ENCODE measurements around the gene GART. TPM values are rescaled to one million over a fixed set of nuclear protein-coding genes. Genes with fewer than 3 reads are reported as not detected.
A peak's percentile ranks its signal among the peaks of the same experiment; 100 is the strongest.

Gene GART
- total RNA-seq, 1 experiment from 2014 or later = 162 TPM

GRCh38 chr21:33479679-33480480, 62.0 kb downstream of the GART start, which contains the start of gene TMEM50B:
Gene TMEM50B, minus strand, starts transcription at chr21:33479974. Its CDS starts 11,089 bp downstream, at chr21:33468885.
- Histone ChIP-seq H3K9ac (ENCODE audit: extremely low read depth, insufficient read length, low read length) (peak within 1 kb of the TSS; percentile 92), H3K79me1 (ENCODE audit: insufficient read depth, low read depth, low read length, poor library complexity, severe bottlenecking) (peaks cover 2% of the 10 kb centered on the region), H2BK15ac (ENCODE audit: low read depth, low read length) (no peak within 1 kb of the TSS; the same call in 1 of the 2 replicates), H3K27ac (ENCODE audit: insufficient read length, low read depth, low read length) (peak within 1 kb of the TSS; percentile 55), H3K56ac (ENCODE audit: insufficient read length, low read depth, low read length) (no peak within 1 kb of the TSS), H2AFZ (ENCODE audit: low read length) (peak within 1 kb of the TSS; percentile 88), H3K18ac (ENCODE audit: insufficient read length, low read depth, low read length) (peak within 1 kb of the TSS; percentile 88), H4K91ac (ENCODE audit: insufficient read length, low read depth, low read length) (no peak within 1 kb of the TSS), H2AK5ac (ENCODE audit: insufficient read length, low read length) (no peak within 1 kb of the TSS), H4K20me1 (ENCODE audit: control insufficient read depth, insufficient read depth, insufficient read length) (no peaks in the 10 kb centered on the region), H4K5ac (ENCODE audit: insufficient read length, low read depth, low read length) (no peak within 1 kb of the TSS), H3T11ph (ENCODE audit: low read length) (no peak within 1 kb of the TSS), H2BK12ac (ENCODE audit: insufficient read length, low read depth, low read length) (no peak within 1 kb of the TSS), H3K9me3 (ENCODE audit: control insufficient read depth, low read depth, low read length) (no peaks in the 10 kb centered on the region), H3K79me2 (ENCODE audit: insufficient read depth, low read length) (no peaks in the 10 kb centered on the region), H3K23me2 (ENCODE audit: insufficient read length, low read depth, low read length, poor library complexity, severe bottlenecking) (peaks cover 20% of the 10 kb centered on the region), H3K4ac (ENCODE audit: low read depth, low read length) (no peak within 1 kb of the TSS), H3K14ac (ENCODE audit: insufficient read depth, low read length) (0 out of 2 replicates have a peak within 1 kb of the TSS, but pooled peaks have one; percentile 78), H2BK120ac (ENCODE audit: low read depth, low read length, poor library complexity, severe bottlenecking) (no peak within 1 kb of the TSS), H3K23ac (ENCODE audit: insufficient read length, low read depth, low read length) (no peak within 1 kb of the TSS), H3K4me2 (ENCODE audit: insufficient read depth, insufficient read length, low read length) (peak within 1 kb of the TSS; percentile 87), H4K8ac (replicated peaks; ENCODE audit: insufficient read length, low read depth, low read length) (no peak within 1 kb of the TSS), H2BK20ac (ENCODE audit: low read depth, low read length, poor library complexity, severe bottlenecking) (no peak within 1 kb of the TSS), H3K4me1 (ENCODE audit: insufficient read depth, low read length) (peaks cover 2% of the 10 kb centered on the region; the same call in 1 of the 2 replicates), H2BK5ac (ENCODE audit: insufficient read length, low read length) (no peak within 1 kb of the TSS), H3K27me3 (ENCODE audit: insufficient read depth, low read length) (no peaks in the 10 kb centered on the region)
- Mint-ChIP-seq H3K9me3 (no peaks in the 10 kb centered on the region), H3K36me3 (ENCODE audit: insufficient read depth in 1 of 3, low read depth in 3 of 3) (no peaks in the 10 kb centered on the region; a peak in 2 of 7 replicates), H3K4me1 (peaks cover 6 to 8% of the 10 kb centered on the region in 2 experiments), H3K4me3 (peak within 1 kb of the TSS; percentile 83 to 95), H3K27ac (peak within 1 kb of the TSS; percentile 93 to 97 (median 96)), H3K27me3 (ENCODE audit: low read depth) (peaks cover 2% of the 10 kb centered on the region; the same call in 1 of the 2 replicates)
- TF ChIP-seq, protein P1, sequence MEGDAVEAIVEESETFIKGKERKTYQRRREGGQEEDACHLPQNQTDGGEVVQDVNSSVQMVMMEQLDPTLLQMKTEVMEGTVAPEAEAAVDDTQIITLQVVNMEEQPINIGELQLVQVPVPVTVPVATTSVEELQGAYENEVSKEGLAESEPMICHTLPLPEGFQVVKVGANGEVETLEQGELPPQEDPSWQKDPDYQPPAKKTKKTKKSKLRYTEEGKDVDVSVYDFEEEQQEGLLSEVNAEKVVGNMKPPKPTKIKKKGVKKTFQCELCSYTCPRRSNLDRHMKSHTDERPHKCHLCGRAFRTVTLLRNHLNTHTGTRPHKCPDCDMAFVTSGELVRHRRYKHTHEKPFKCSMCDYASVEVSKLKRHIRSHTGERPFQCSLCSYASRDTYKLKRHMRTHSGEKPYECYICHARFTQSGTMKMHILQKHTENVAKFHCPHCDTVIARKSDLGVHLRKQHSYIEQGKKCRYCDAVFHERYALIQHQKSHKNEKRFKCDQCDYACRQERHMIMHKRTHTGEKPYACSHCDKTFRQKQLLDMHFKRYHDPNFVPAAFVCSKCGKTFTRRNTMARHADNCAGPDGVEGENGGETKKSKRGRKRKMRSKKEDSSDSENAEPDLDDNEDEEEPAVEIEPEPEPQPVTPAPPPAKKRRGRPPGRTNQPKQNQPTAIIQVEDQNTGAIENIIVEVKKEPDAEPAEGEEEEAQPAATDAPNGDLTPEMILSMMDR (conservative IDR thresholded peaks at IDR 0.05) = peak; percentile 59
- no CpG with 5 or more reads among the region's 93 CpGs for WGBS (ENCODE audit: extremely low coverage, insufficient read length, low lambda C conversion rate)
- peak; percentile 96 for DNase-seq
